ENCODE results near the gene GRID1. TPM values are rescaled to one million over a fixed set of nuclear protein-coding genes. Genes with fewer than 3 reads are reported as not detected.
A peak's percentile ranks its signal among the peaks of the same experiment; 100 is the strongest.

GRID1 gene
- total and polyA plus RNA-seq, 10 of the 15 experiments (the other 5 are each of a cell fraction or from before 2014, with no cell fraction given): 0.04 to 0.62 (median 0.08) TPM; not detected in 5

DNA sequence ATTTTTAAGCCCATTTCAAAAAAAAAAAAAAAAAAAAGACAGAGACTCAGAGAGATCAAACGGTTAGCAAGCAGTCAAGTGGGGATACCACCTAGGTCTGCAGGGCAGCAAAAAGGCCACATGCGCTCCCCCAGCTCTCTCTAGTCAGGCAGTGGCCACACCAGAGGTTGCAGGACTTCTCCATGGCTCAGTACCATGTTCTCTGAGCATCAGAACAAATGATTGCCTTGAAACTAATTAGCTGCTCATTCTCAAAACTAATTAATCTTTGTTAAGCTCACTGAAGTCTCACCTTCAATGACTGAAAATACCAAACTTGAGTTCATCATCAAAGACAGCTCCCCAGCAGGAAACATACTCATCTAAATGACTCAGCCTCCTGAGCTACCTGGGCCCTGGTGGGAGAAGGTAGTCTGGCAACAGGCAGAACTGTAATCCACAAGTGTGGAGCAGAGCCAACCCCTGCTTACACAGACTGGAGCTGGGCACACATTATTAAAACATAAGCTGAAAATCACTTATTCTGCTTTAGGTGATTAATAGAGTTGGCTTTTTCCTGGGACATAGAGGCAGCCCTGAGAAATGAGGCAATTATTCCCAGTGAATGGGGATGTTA, 319.6 kb downstream of the GRID1 start (continued):
- TF ChIP-seq MTA2 (IDR thresholded peaks at IDR 0.05; ENCODE audit: low read depth) (peak; percentile 65), WRNIP1 (IDR thresholded peaks at IDR 0.05; ENCODE audit: borderline replicate concordance, low read depth, low read length) (no peak), ETV6 (conservative IDR thresholded peaks at IDR 0.05 in 1 of 2, IDR thresholded peaks at IDR 0.05 in 1 of 2; ENCODE audit: borderline replicate concordance in 1 of 2, low read depth in 1 of 2) (no peak), CHD1 (IDR thresholded peaks at IDR 0.05; ENCODE audit: low read depth, low read length) (no peak), ZBTB11 (CRISPR knock-in tag; IDR thresholded peaks at IDR 0.05) (no peak), SMC3 (IDR thresholded peaks at IDR 0.05; ENCODE audit: borderline replicate concordance, low read length) (no peak), MYB (IDR thresholded peaks at IDR 0.05; ENCODE audit: borderline replicate concordance, low read depth, low read length) (no peak), CEBPB (IDR thresholded peaks at IDR 0.05; ENCODE audit: borderline replicate concordance in 1 of 2, low read depth in 2 of 2, low read length in 2 of 2) (no peak), RB1 (IDR thresholded peaks at IDR 0.05; ENCODE audit: borderline replicate concordance) (no peak)
- TF ChIP-seq, protein P1, sequence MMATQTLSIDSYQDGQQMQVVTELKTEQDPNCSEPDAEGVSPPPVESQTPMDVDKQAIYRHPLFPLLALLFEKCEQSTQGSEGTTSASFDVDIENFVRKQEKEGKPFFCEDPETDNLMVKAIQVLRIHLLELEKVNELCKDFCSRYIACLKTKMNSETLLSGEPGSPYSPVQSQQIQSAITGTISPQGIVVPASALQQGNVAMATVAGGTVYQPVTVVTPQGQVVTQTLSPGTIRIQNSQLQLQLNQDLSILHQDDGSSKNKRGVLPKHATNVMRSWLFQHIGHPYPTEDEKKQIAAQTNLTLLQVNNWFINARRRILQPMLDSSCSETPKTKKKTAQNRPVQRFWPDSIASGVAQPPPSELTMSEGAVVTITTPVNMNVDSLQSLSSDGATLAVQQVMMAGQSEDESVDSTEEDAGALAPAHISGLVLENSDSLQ (IDR thresholded peaks at IDR 0.05): peak; percentile 37; the same call in 1 of the 2 replicates
- TF ChIP-seq, protein P2, sequence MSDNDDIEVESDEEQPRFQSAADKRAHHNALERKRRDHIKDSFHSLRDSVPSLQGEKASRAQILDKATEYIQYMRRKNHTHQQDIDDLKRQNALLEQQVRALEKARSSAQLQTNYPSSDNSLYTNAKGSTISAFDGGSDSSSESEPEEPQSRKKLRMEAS (IDR thresholded peaks at IDR 0.05; ENCODE audit: low read depth, low read length): no peak
